PFSK-1 (cell line): ENCODE data around the gene PRRG3.

Source experiments
- POLR2AphosphoS5 ChIP-seq: IDR thresholded peaks from 2 replicates; pipeline ENCODE4 v1.6.1; 2012; ENCODE audit warnings: low read depth, mild to moderate bottlenecking, control low read depth, low read length, moderate library complexity
- SIN3A ChIP-seq: IDR thresholded peaks from 2 replicates; pipeline ENCODE4 v1.6.1; 2012; ENCODE audit warnings: mild to moderate bottlenecking, low read length, moderate library complexity, borderline replicate concordance; ENCODE audit not compliant: insufficient read depth
- TAF1 ChIP-seq: IDR thresholded peaks from 2 replicates; pipeline ENCODE4 v1.6.1; 2012; ENCODE audit warnings: low read length, control low read depth, borderline replicate concordance; ENCODE audit not compliant: insufficient read depth
- TF ChIP-seq, protein P1 (sequence below), 2 experiments: IDR thresholded peaks; 2 replicates each; pipeline versions ENCODE4 v1.6.1 to v1.8.0; 2011 to 2012; ENCODE audit warnings: low read depth in 2 of 2, low read length in 2 of 2, control low read depth in 1 of 2, inconsistent platforms in 1 of 2, mild to moderate bottlenecking in 1 of 2, moderate library complexity in 1 of 2; ENCODE audit not compliant: insufficient read depth in 1 of 2

DNA sequence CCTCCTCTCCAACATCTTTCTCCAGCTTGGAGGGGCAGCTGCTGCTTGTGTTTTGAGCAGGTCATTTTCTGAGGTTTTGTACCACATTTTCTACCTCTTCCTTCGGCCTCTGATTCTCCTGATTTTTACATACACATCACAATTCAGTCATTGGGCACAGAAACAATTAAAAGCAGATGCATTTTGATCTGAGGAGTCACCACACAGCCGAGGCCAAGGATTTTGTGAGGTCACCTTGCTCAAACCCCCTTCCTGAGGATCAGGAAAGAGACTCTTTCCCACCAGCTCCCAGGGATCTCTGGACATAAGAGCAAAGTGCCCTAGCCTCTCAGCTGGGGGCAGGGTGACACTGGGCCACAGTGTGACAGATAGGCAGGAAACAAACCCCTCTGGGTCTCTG is 15.2 kb downstream of the PRRG3 start:
- TF ChIP-seq TAF1 = no peak
- TF ChIP-seq POLR2AphosphoS5 = no peak
- TF ChIP-seq, protein P1, sequence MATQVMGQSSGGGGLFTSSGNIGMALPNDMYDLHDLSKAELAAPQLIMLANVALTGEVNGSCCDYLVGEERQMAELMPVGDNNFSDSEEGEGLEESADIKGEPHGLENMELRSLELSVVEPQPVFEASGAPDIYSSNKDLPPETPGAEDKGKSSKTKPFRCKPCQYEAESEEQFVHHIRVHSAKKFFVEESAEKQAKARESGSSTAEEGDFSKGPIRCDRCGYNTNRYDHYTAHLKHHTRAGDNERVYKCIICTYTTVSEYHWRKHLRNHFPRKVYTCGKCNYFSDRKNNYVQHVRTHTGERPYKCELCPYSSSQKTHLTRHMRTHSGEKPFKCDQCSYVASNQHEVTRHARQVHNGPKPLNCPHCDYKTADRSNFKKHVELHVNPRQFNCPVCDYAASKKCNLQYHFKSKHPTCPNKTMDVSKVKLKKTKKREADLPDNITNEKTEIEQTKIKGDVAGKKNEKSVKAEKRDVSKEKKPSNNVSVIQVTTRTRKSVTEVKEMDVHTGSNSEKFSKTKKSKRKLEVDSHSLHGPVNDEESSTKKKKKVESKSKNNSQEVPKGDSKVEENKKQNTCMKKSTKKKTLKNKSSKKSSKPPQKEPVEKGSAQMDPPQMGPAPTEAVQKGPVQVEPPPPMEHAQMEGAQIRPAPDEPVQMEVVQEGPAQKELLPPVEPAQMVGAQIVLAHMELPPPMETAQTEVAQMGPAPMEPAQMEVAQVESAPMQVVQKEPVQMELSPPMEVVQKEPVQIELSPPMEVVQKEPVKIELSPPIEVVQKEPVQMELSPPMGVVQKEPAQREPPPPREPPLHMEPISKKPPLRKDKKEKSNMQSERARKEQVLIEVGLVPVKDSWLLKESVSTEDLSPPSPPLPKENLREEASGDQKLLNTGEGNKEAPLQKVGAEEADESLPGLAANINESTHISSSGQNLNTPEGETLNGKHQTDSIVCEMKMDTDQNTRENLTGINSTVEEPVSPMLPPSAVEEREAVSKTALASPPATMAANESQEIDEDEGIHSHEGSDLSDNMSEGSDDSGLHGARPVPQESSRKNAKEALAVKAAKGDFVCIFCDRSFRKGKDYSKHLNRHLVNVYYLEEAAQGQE (IDR thresholded peaks at IDR 0.05; ENCODE audit: insufficient read depth in 1 of 2, low read depth in 2 of 2, low read length in 2 of 2) = no peak
- TF ChIP-seq SIN3A = no peak
